Measurements from ENCODE around the gene SPP1.

The SPP1 gene

DNA sequence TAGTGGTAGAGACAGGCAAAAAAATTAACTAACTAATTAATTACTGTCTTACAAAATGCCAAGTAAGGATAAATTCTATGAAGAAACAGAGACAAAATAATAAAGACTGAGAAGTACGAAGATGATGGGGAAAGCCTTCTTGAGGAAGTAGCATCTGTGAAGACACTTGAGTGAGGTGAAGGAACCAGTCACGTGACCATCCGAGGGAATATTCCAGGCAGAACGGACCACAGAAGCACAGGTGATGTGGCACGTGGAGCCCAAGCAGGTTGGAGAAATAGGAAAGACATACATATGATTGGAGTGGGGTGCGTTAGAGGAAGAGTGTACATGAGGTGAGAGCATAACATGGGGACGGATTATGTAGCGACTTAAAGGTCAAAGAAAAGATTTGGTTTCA is 30.5 kb upstream of the SPP1 start:
- Mint-ChIP-seq H3K27me3 (peaks cover 8% of the 10 kb centered on the region), H3K36me3 (ENCODE audit: low read depth) (no peaks in the 10 kb centered on the region), H3K4me1 (ENCODE audit: low read depth) (no peaks in the 10 kb centered on the region), H3K27ac (no peak overlapping the region), H3K4me3 (no peak overlapping the region), H3K9me3 (no peaks in the 10 kb centered on the region)
- DNase-seq, result no peak

DNA sequence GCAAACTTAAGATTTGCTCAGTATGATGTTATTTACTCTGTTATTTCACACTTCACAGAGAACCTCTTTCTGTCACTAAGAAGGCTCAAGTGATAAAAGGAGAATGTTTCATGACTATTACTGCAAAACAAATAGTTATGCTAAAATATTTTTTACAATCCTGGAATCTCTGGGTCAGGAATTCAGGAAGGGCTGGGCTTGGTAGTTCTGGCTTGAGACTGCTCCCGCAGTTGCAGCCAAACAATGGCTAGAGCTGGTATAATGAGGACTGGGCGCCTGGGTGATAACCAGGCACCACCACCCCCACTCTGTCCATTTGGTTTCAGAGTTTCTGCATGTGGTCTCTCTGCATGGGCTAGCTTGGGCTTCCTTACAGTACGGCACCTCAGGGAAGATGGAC is 28.7 kb upstream of the SPP1 start:
- Mint-ChIP-seq H3K27me3 (peaks cover 8% of the 10 kb centered on the region), H3K36me3 (ENCODE audit: low read depth) (no peaks in the 10 kb centered on the region), H3K4me3 (no peak overlapping the region), H3K4me1 (ENCODE audit: low read depth) (no peaks in the 10 kb centered on the region), H3K27ac (no peak overlapping the region), H3K9me3 (no peaks in the 10 kb centered on the region)
- DNase-seq, result no peak

DNA sequence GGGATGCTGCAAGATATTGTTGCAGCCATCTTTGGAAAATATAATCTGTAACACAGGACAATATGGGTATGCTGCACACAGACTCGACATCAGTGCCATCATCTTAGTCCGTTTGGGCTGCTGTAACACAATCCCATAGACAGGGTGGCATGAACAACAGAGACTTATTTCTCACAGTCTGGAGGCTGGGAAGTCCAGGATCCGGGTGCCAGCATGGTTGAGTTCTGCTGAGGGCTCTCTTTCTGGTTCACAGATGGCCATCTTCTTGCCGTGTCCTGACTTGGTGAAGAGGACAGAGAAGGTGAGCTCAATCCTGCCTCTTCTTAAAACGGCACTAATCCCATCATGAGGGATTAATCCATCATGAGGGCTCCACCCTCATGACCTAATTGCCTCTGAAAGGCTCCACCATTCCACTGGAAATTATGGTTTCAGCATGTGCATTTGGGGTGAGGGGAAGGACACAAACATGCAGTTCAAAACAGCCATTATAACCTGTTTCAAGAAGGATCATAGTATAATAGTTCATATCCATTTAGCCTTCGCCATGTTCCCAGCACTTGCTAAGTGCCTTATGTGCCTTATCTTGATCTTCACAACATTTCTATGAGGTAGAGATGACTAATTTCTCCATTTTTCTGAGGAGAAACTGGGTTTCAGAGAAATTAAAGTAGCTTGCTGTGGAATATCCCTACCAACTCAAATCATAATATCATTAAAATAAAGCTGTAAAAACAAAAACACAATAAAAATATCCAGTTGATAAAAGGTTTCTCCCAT is 27.9 kb upstream of the SPP1 start:
- no peaks in the 10 kb centered on the region for H3K9me3 Mint-ChIP-seq
- H3K4me1 Mint-ChIP-seq (ENCODE audit: low read depth), result no peaks in the 10 kb centered on the region
- no peak overlapping the region for H3K4me3 Mint-ChIP-seq
- H3K36me3 Mint-ChIP-seq (ENCODE audit: low read depth), result no peaks in the 10 kb centered on the region
- DNase-seq, result no peak
- no peak overlapping the region for H3K27ac Mint-ChIP-seq
- H3K27me3 Mint-ChIP-seq, result peaks cover 8% of the 10 kb centered on the region

DNA sequence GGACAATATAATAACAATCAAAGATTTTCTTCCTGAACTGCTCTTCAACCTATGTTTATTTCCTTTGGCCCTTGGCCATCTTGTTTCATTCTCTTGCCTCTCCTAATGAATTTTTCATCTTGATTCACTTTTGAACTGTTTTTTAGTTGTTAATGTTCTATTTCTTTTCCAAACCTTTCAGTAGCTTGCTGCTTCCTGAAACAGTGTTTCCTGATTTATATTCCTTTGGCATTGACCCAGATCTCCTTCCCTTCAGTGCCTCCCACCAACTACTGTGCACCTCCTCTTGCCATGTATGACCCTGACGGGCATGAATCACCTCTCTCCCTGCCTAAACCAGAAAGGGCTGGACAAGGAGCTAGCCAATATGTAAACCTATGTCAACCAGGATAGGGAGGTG is 25.6 kb upstream of the SPP1 start:
- no peak overlapping the region for H3K27ac Mint-ChIP-seq
- H3K36me3 Mint-ChIP-seq (ENCODE audit: low read depth), result no peaks in the 10 kb centered on the region
- no peaks in the 10 kb centered on the region for H3K4me1 Mint-ChIP-seq (ENCODE audit: low read depth)
- peaks cover 8% of the 10 kb centered on the region for H3K27me3 Mint-ChIP-seq
- H3K9me3 Mint-ChIP-seq, result no peaks in the 10 kb centered on the region
- no peak overlapping the region for H3K4me3 Mint-ChIP-seq
- no peak for DNase-seq

DNA sequence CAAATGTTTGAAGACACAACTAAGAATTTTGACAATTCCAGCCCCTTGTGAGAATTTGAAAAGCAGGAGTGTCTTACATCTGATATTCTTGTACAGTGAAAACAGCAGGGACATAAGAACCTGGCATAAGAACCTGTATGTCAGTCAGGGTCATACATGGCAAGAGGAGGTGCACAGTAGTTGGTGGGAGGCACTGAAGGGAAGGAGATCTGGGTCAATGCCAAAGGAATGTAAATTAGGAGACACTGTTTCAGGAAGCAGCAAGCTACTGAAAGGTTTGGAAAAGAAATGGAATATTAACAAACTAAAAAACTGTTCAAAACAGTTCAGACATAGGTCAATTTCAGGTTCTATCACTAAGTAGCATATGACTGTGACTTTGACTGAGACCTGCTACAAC is 25.0 kb upstream of the SPP1 start:
- Mint-ChIP-seq H3K27me3 (peaks cover 8% of the 10 kb centered on the region), H3K9me3 (no peaks in the 10 kb centered on the region), H3K27ac (no peak overlapping the region), H3K4me3 (no peak overlapping the region), H3K36me3 (ENCODE audit: low read depth) (no peaks in the 10 kb centered on the region), H3K4me1 (ENCODE audit: low read depth) (no peaks in the 10 kb centered on the region)
- no peak for DNase-seq

DNA sequence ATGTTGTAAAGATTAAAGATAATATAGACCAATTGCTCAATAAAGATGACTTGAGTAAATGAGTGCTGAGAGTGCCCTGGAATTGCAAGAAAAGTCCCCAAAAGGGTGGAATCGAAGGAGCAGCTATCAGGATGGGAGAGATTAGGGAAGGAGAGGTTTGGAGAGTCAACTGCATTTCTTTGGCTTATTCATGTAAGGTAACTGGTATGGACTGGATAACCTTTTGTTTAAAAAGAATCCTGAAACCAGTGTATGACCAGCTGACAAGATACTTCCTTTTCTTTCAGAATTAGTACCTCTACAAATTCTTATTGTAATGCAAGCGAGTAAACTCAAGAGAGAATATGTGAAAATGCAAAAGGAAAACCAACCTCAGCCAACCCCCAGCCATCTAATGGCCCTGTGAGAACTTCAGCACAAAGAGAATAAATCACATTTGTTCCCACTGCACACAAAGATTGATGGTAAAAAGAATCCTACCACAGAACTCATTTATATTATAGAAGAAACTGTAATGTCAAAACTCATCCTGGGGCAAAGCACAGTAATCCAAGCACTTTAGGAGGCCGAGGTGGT is 24.5 kb upstream of the SPP1 start:
- no peak overlapping the region for H3K4me3 Mint-ChIP-seq
- no peaks in the 10 kb centered on the region for H3K9me3 Mint-ChIP-seq
- no peaks in the 10 kb centered on the region for H3K36me3 Mint-ChIP-seq (ENCODE audit: low read depth)
- no peak overlapping the region for H3K27ac Mint-ChIP-seq
- H3K4me1 Mint-ChIP-seq (ENCODE audit: low read depth), result no peaks in the 10 kb centered on the region
- peaks cover 8% of the 10 kb centered on the region for H3K27me3 Mint-ChIP-seq
- DNase-seq, result no peak

DNA sequence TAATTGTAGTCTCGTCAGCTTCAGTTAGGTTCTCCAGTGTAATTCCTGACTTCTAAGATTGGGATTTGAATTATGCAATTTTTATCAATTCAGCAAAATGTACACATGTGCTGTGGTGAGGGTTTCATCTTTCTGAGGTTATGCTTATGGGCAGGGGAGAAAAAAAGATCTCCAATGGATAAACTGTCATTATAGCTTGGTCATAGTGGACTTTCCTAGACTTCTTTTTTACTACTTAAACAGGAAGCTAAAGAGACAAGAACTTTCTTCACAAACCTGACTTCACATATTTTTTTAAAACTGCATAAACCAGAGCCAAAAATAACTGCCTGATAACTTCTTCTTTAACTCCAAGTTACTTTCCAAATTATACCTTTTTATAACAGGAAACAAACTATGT is 21.7 kb upstream of the SPP1 start:
- Mint-ChIP-seq H3K27ac (no peak overlapping the region), H3K9me3 (no peaks in the 10 kb centered on the region), H3K4me3 (no peak overlapping the region), H3K27me3 (peaks cover 2% of the 10 kb centered on the region), H3K4me1 (ENCODE audit: low read depth) (no peaks in the 10 kb centered on the region), H3K36me3 (ENCODE audit: low read depth) (no peaks in the 10 kb centered on the region)
- DNase-seq, result no peak

DNA sequence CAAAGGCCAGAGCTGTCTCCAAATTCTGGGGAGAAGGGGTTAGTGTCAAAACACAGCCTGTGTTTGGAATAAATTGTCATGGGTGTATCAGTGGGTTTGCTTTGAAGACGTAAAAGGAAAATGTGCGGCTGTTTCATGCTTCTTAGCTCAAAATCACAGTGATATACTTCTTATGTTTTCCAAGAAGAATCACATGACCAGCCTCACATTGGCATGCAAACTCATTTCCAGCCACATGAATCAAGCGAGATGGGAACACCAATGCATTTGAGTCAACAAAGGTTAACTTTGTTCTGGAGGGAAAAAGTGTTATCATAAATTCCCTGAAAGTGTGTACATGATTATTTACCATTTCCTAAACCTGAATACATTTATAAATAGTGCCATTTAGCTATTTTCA is 19.0 kb upstream of the SPP1 start:
- DNase-seq, result no peak
- H3K9me3 Mint-ChIP-seq, result no peaks in the 10 kb centered on the region
- H3K36me3 Mint-ChIP-seq (ENCODE audit: low read depth), result no peaks in the 10 kb centered on the region
- H3K4me1 Mint-ChIP-seq (ENCODE audit: low read depth), result no peaks in the 10 kb centered on the region
- peaks cover 3% of the 10 kb centered on the region for H3K27me3 Mint-ChIP-seq
- H3K27ac Mint-ChIP-seq, result no peak overlapping the region
- H3K4me3 Mint-ChIP-seq, result no peak overlapping the region

DNA sequence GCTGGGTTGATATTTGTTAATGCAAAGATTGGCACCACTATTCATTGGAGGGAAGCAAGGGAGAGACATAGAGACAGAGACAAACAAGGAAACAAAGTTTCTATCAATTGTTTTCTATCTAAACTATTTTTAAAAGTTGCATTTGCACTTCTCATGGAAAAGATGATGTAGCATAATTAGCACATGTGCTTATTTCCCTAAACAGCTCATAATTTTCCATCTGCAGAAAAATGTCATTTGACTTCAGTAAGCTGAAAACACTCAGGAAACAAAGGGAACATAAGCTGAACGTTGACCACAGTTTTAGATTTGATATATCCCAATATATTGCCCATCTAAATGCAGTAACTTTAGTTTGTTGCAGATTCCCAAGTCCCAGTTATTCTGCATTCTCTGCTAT is 18.5 kb upstream of the SPP1 start:
- H3K27ac Mint-ChIP-seq, result no peak overlapping the region
- H3K9me3 Mint-ChIP-seq, result no peaks in the 10 kb centered on the region
- no peaks in the 10 kb centered on the region for H3K4me1 Mint-ChIP-seq (ENCODE audit: low read depth)
- H3K27me3 Mint-ChIP-seq, result peaks cover 3% of the 10 kb centered on the region
- no peaks in the 10 kb centered on the region for H3K36me3 Mint-ChIP-seq (ENCODE audit: low read depth)
- H3K4me3 Mint-ChIP-seq, result no peak overlapping the region
- DNase-seq, result no peak

DNA sequence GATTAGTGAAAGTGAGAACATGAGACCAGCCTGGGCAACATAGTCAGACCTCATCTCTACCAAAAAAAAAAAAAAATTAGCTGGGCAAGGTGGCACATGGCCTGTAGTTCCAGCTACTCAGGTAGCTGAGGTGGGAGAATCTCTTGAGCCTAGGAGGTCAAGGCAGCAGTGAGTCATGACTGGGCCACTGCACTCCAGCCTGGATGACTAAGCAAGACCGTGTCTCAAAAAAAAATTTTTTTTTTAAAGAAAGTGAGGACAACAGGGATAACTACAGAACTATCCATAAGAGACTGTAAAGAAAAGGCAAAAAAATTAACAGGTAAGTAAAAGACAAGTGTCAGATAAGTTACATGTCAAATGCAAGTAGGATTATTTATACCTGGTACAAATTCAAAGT is 13.5 kb upstream of the SPP1 start:
- H3K9me3 Mint-ChIP-seq, result no peaks in the 10 kb centered on the region
- H3K27ac Mint-ChIP-seq, result no peak overlapping the region
- H3K4me1 Mint-ChIP-seq (ENCODE audit: low read depth), result no peaks in the 10 kb centered on the region

DNA sequence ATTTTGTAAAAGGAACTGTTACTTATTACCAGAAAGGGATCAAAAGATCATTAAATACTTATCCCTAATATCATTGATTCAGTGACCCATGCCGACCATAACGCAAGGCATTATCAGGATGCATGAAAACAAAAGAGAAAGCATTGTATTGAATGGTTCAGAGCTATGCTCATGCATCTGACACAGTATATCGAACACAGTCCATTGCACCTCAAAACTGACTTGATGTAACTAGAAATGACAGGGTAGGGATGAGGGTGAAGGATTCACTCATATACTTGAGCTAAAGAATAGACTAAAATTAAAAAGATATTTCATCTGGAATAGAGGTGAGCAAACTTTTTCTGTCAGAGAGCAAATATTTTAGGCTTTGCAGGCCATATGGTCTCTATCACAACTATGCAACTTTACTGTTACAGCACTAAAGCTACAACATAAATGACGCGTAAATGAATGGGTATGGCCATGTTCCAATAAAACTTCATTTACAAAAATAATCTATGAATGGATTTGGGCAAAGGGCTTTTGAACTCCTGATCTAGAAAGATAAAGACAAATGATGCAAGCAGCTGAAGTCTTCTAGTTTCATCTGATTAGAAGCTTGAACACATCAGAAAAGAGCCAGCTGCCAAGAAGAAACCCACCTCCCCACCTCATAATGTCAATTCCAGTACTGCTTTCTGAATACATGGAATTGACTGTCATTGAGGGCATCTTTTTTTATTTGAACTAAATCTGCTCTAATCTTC is 12.9 kb upstream of the SPP1 start:
- H3K4me3 Mint-ChIP-seq, result no peak overlapping the region
- H3K36me3 Mint-ChIP-seq (ENCODE audit: low read depth), result no peaks in the 10 kb centered on the region
- no peak overlapping the region for H3K27ac Mint-ChIP-seq
- H3K27me3 Mint-ChIP-seq, result peaks cover 21% of the 10 kb centered on the region
- H3K9me3 Mint-ChIP-seq, result no peaks in the 10 kb centered on the region
- DNase-seq, result no peak
- H3K4me1 Mint-ChIP-seq (ENCODE audit: low read depth), result no peaks in the 10 kb centered on the region

More for the DNA sequence above, 13.5 kb upstream of the SPP1 start:
- H3K27me3 Mint-ChIP-seq, result peaks cover 15% of the 10 kb centered on the region
- no peak for DNase-seq
- no peaks in the 10 kb centered on the region for H3K36me3 Mint-ChIP-seq (ENCODE audit: low read depth)
- no peak overlapping the region for H3K4me3 Mint-ChIP-seq

DNA sequence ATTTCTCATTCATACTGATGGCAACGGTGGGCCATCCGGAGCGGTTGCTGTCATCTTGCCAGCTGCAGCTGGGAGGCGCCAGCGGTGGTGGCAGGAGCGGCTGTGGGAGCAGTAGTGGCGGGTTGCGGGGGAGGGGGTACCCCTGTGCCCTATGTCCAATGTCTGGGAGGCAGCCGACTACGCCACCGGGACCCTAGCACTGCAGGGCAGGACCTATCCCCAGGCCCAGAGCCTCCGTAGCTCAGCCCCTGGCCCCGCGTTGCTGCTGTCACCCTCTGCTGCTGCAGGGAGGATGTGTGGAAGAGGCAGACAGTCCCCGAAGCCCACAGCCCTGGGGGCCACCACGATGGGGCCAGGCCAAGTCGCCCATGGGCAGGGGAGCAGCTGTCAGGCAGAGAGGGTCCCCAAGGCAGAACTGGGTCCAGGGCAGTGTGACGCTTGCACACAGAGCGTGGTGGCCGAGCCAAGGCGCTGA is 10.0 kb upstream of the SPP1 start:
- no peak for DNase-seq
- H3K27ac Mint-ChIP-seq, result no peak overlapping the region
- no peaks in the 10 kb centered on the region for H3K4me1 Mint-ChIP-seq (ENCODE audit: low read depth)
- peaks cover 33% of the 10 kb centered on the region for H3K27me3 Mint-ChIP-seq
- no peaks in the 10 kb centered on the region for H3K36me3 Mint-ChIP-seq (ENCODE audit: low read depth)
- H3K4me3 Mint-ChIP-seq, result no peak overlapping the region
- no peaks in the 10 kb centered on the region for H3K9me3 Mint-ChIP-seq

DNA sequence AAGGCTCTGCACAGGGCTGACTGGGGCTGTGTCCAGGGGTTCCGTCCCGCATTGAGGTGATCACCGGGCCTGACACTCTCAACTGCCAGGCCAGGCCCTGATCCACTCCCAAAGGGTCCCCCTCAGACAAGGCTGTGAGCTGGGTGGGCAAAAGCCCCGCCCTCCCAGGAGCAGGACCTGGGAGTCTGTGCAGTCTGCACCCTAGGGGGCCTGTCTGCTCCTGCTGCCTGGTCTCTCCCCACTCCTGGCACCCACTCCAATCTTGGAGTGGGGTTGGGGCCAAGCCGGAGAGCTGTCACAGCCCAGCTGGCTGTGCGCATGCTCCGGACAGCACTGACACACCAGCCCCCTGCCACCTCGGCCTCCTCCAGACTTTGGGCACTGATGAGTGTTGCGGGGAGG is 9.4 kb upstream of the SPP1 start:
- Mint-ChIP-seq H3K36me3 (ENCODE audit: low read depth) (no peaks in the 10 kb centered on the region), H3K27ac (no peak overlapping the region), H3K4me3 (no peak overlapping the region), H3K4me1 (ENCODE audit: low read depth) (no peaks in the 10 kb centered on the region), H3K9me3 (no peaks in the 10 kb centered on the region), H3K27me3 (peaks cover 34% of the 10 kb centered on the region)
- no peak for DNase-seq

DNA sequence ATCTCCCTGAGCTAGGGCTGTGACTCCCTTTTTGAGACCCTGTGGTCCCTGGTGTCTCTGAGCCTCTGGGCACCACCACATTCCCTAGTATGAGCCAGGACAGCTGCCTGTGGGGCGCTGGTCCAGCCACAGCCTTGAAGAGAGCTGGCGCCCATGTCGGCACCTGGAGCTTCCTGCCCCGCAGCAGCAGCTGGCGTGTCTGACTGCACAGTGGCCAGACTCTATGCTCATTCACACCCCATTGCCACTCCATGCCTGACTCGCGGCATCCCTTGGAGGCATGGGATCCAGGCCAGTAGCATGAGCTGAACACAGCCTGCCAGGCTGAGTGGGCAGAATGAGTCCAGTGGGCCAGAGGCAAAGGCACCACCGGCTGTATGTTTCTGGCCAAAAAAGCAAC is 8.3 kb upstream of the SPP1 start:
- no peaks in the 10 kb centered on the region for H3K9me3 Mint-ChIP-seq
- H3K4me1 Mint-ChIP-seq (ENCODE audit: low read depth), result no peaks in the 10 kb centered on the region
- no peak overlapping the region for H3K27ac Mint-ChIP-seq
- H3K27me3 Mint-ChIP-seq, result peaks cover 37% of the 10 kb centered on the region
- no peak for DNase-seq
- H3K36me3 Mint-ChIP-seq (ENCODE audit: low read depth), result no peaks in the 10 kb centered on the region
- H3K4me3 Mint-ChIP-seq, result no peak overlapping the region

DNA sequence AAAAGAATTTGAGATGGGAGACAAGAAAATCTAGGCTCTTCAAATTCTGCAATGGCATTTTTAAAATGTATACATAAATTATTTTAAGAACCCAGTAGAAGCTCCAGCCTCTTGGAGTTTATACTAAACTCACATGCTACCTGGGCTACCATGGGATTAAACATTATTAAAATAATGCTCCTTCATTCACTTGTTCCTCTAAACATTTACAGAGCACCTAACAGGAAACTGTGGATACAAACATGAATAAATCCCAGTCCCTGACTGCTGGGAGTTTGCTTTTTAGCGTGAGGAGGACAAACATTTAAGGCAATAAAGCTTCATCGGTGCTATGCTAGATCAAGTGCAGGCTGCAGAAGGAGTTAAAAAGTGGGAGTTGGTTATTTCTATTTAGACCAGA is 5.4 kb upstream of the SPP1 start:
- Mint-ChIP-seq H3K27me3 (peaks cover 48% of the 10 kb centered on the region), H3K4me3 (no peak overlapping the region), H3K4me1 (ENCODE audit: low read depth) (peaks cover 4% of the 10 kb centered on the region), H3K27ac (no peak overlapping the region), H3K9me3 (no peaks in the 10 kb centered on the region), H3K36me3 (ENCODE audit: low read depth) (no peaks in the 10 kb centered on the region)
- no peak for DNase-seq
